Measurements from ENCODE around the gene CDK14.
"Not testable (repeated sequence)": the region's sequence is repeated elsewhere in the genome, so short reads cannot be mapped to it uniquely, and the experiment has no call there.

Gene CDK14

GRCh38 chr7:90629297-90629918 lies 33.3 kb downstream of the CDK14 start:
- no peak for DNase-seq (ENCODE audit: low read depth in 2 of 2)

GRCh38 chr7:90631502-90631901 lies 35.4 kb downstream of the CDK14 start:
- no peak for DNase-seq (ENCODE audit: low read depth in 2 of 2)

GRCh38 chr7:90639683-90640082 lies 43.6 kb downstream of the CDK14 start:
- not testable (repeated sequence) for DNase-seq (ENCODE audit: low read depth in 2 of 2)

GRCh38 chr7:90642978-90643377 lies 46.9 kb downstream of the CDK14 start:
- no peak for DNase-seq (ENCODE audit: low read depth in 2 of 2)

GRCh38 chr7:90645784-90646183 lies 49.7 kb downstream of the CDK14 start:
- DNase-seq (ENCODE audit: low read depth in 2 of 2): no peak

- no peak for DNase-seq (ENCODE audit: low read depth in 2 of 2)
Measured at GRCh38 chr7:90648107-90648506, 52.0 kb downstream of the CDK14 start.

- no peak for DNase-seq (ENCODE audit: low read depth in 2 of 2)
Measured at GRCh38 chr7:90648834-90649233, 52.7 kb downstream of the CDK14 start.

- no peak for DNase-seq (ENCODE audit: low read depth in 2 of 2)
Measured at GRCh38 chr7:90654718-90655427, 58.8 kb downstream of the CDK14 start.

- DNase-seq (ENCODE audit: low read depth in 2 of 2): no peak
Measured at GRCh38 chr7:90655566-90655965, 59.4 kb downstream of the CDK14 start.

- no peak for DNase-seq (ENCODE audit: low read depth in 2 of 2)
Measured at GRCh38 chr7:90657481-90657880, 61.4 kb downstream of the CDK14 start.

GRCh38 chr7:90660100-90660499 lies 64.0 kb downstream of the CDK14 start:
- DNase-seq (ENCODE audit: low read depth in 2 of 2): no peak

- no peak for DNase-seq (ENCODE audit: low read depth in 2 of 2)
Measured at GRCh38 chr7:90660819-90661218, 64.7 kb downstream of the CDK14 start.

- no peak for DNase-seq (ENCODE audit: low read depth in 2 of 2)
Measured at GRCh38 chr7:90661290-90662151, 65.4 kb downstream of the CDK14 start.

- no peak for DNase-seq (ENCODE audit: low read depth in 2 of 2)
Measured at GRCh38 chr7:90663176-90663575, 67.1 kb downstream of the CDK14 start.

GRCh38 chr7:90666186-90666585 lies 70.1 kb downstream of the CDK14 start:
- no peak for DNase-seq (ENCODE audit: low read depth in 2 of 2)

- no peak for DNase-seq (ENCODE audit: low read depth in 2 of 2)
Measured at GRCh38 chr7:90668992-90669391, 72.9 kb downstream of the CDK14 start.

GRCh38 chr7:90669492-90669891 lies 73.4 kb downstream of the CDK14 start:
- DNase-seq (ENCODE audit: low read depth in 2 of 2): no peak

GRCh38 chr7:90671571-90671970 lies 75.5 kb downstream of the CDK14 start:
- DNase-seq (ENCODE audit: low read depth in 2 of 2): no peak

- DNase-seq (ENCODE audit: low read depth in 2 of 2): no peak
Measured at GRCh38 chr7:90672210-90672609, 76.1 kb downstream of the CDK14 start.

- no peak for DNase-seq (ENCODE audit: low read depth in 2 of 2)
Measured at GRCh38 chr7:90674625-90675024, 78.5 kb downstream of the CDK14 start.

- no peak for DNase-seq (ENCODE audit: low read depth in 2 of 2)
Measured at GRCh38 chr7:90675982-90676381, 79.9 kb downstream of the CDK14 start.

- DNase-seq (ENCODE audit: low read depth in 2 of 2): no peak
Measured at GRCh38 chr7:90677486-90678404, 81.6 kb downstream of the CDK14 start.

All from stimulated activated CD8-positive, alpha-beta memory T cell treated with anti-CD3 and anti-CD28 coated beads, Interleukin-2, amount 100 ng/mL, for 1 hour (primary cell).